GM19438 (cell line): ENCODE data around the gene ARMH4.
A peak's percentile ranks its signal among the peaks of the same experiment; 100 is the strongest.

Source experiments
- ATAC-seq: cut with Tn5 transposase; IDR thresholded peaks from one replicate; pipeline ENCODE4 v1.9.1; 2021; ENCODE audit warnings: low read depth; ENCODE audit not compliant: unreplicated experiment

ARMH4 gene

DNA sequence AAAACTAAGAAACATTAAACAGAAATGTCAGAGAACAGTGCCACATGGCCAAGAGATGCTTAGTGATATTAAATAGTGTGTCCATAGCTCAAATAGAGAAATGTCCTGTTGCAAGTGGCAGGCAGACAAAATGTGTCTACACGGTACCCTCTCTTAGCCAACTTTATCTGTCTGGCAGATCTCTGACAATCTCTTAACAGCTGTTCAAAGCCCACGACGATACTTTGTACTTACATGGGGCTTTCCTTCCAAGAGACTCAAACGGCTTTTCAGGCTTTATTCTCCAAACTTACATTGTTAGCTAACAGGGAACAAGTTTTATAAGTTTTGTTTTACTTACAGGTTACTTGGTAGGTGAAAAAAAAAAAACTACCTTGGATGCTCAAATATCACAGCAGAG is 45.6 kb downstream of the ARMH4 start:
- ATAC-seq = no peak

DNA sequence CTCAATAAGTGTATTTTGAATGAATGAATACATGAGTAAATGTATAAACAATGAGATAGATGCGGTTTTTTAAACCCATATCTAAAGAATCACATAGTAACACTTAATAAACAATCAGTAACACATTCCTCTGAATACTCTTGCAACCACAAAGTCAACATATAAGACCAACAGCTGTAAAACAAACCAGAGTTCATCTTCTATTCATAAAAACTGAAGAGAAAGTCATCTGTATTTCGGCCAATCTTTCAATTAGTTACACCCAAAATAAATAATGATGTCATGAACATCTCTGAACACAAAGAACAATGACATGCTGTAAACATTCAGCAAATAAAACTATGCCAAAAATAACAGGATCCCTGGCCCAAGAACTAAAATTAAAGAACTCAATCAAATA is 47.2 kb downstream of the ARMH4 start:
- no peak for ATAC-seq

DNA sequence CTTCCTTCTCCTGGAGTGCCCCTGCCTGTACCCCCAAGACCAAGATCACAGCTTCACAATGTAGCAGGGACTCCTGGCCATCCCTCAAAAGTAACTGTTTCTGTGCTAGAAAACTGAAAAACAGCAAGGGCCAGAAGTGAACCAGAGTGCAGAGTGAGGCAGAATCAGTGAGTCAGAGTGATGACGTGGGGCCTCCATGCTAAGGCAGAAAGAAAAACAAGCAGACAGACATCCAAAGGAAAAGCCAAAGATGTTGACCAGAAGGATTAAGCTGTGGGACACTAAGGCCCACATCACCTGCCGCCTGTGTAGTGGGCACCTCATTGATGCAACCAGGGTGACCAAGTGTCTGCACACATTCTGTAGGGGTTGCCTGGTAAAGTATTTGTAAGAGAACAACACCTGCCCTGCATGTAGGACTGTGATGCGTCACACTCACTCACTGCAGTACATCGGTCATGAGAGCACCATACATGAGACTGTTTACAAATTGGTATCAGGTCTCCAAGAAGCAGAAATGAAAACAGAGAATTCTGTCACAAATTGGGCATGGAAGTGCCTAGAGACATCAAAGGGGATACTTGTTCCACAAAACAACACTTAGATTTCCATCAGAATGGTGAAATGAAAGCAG is 51.2 kb downstream of the ARMH4 start:
- no peak for ATAC-seq

DNA sequence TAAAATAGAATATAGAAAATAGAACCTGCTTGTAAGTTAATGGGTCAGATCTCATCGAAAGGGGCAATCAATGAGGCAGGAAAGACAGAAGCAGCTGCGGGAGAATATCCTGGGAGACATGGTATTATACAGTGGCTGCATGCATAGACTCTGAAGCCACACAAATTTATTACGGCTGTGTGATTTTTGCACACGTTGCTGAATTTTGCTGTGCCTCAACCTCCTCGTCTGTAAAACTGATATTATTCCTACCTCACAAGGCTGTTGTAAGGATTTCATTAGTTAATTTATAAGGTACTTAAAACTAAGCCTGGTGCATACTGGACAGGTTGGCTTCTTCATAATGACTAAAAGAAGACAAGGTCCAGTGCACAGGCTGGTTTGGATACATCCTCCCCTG is 52.3 kb downstream of the ARMH4 start:
- ATAC-seq = no peak

DNA sequence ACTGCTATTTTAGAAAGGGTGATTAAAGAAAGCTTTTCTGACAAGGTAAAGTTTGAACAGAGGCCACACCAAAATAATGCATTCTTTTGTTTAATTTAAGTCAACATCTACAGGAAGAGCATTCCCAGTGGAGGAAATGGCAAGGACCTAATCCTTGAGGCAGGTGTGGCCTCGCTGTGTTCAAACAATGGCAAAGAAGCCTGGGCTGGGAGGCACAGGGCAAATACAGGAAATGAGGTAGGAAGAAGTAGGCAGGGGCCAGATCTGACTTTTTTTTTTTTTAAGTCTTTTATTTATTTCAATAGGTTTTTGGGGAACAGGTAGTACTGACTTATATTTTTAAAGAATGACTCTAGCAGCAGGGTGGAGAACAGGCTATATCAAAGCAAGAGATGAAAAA is 53.5 kb downstream of the ARMH4 start:
- no peak for ATAC-seq

DNA sequence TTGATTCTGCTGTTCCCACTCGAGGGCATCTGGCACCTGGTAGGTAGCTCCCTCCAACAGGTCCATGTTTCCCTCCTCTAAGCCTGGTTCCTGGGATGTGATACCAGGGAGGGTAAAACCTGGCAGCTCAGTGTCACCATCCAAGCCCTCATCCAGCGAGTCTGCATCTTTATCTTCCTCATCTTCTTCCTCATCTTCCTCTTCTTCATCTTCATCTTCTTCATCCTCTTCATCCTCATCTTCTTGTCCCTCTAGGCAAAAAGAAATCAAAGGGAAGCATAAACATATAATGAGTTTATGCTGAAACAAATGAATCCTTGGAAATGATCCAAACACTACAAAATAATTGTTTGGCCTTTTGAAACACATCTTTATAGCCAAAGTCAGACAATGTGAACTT is 55.3 kb downstream of the ARMH4 start:
- no peak for ATAC-seq

DNA sequence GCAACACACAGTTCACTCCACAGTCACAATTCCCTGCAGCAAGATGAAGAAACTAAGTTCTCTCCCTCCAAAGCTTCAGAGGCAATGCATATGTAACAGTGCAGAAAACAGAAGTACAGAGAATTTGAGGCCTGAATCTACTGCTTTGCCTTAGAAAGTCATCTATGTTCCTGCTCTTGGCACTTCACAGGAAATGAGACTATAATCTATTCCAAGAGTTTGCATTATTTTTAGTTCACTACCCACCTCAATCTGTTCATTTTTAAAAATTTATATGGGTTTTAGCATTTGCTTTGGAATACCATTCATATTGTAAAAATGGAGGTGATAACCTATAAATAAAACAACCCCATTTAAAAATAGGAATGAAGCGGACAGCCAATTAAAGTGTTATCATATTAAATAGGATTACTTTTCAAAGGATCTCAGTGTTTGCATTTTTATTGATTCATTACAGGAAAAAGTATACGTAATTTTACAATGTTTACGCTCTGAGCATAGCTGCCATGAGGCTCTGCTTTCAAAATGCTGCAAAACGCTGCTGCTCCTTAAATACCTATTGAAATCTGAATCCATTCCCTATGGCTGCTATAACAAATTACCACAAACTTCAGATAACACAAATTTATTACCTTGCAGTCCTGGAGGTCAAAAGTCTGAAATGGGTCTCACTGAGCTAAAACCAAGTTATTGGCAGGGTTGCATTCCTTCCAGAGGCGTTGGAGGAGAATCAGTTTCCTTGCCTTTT is 60.0 kb downstream of the ARMH4 start:
- ATAC-seq = no peak

DNA sequence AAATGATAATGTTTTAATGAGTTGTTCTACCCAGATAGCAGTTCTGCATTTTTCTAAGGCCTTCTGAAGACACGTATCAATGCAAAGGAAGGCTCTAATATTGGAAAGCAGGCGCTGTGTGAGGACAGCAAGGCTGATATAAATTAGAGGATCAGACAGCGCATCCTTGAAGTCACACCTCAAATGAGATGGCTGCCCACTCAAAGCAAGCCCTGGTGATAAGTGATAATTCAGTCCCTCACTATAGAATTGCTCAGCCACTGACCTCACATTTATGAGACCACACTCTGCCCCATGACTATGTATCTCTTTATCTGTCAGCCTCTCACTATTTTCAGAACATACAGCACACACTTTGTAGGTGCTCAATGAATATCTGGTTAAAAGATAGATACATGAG is 62.4 kb downstream of the ARMH4 start:
- ATAC-seq = no peak

DNA sequence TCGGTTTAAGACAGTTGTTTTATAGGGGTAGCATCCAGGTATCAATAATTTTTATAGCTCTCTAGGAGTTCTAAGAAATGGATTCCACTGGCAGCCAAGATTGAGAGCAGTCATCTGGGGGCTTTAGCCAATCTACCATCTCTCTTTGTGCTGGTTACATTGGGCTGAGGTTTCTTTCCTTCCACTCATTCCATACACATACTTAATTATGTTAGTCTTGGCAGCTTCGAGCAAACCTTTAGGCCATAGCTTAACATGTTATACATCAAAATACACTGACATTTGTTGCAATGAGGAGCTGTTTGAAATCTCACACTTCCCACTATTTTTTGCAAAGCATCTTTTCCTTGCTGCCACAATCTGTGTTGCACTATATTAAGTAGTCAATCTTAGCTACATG is 63.1 kb downstream of the ARMH4 start:
- ATAC-seq = no peak

DNA sequence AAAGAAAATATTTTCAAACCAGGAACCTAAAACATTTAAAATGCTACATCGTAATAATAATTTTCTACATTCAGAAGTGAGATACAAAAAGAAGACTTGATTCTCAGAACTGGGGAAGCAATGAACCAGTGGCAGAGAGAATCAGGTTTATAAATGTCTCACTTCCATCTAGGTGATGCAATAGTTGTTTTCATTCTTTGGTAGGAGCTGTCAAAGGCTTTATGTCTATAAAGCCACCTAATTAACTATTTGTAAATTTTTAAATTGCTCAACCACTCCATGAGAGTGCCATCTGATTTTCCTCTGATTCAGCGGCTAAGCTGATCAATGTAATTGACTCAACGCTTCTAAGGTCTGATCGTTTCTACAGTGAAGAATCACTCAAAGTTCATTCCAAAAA is 66.1 kb downstream of the ARMH4 start:
- no peak for ATAC-seq

DNA sequence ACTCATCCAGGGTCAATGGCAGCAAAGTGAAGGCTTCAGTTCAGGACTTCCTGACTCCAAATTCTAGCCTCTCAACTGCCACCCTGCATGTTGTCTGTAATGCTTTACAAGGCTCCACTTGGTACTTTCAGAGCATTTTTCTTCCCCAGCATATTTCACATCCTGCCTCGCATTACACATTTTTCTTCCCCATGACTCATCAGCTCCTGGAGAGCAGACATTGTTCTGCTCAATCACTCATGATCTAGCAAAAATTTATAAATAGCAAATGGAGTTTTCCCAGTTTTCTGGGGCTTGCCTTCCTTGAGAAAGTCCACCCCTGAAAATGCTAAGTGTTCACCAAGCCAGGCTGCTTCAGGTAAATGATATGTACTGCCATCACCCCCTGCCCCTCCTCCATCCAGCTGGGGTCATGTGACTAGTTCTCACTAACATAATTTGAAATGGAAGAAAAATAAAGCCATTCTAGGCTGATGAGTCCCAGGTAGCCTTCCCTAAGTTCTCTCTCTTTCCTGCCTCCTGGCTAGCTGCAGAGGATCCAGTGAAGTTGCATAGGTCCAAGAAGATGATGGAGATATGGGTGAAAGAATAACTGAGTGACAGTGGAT is 69.4 kb downstream of the ARMH4 start:
- no peak for ATAC-seq

DNA sequence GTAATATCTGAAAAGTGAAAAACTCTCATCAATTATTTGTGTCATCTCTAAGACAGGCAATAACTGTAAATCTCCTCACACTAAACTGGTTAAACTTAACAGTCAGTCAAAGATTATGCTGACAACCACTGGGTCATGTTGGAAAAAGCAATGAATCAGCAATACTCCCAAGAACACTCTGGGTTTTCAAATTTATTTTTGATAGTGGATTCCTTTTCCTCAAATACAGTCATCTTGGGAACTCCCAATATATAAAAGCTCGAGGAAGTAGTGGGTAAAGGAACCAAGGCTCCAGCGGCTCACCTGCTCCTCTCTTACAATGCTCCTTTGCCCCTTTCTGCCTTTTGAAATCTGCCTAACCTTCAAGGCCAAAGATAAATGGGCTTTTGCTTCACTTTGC is 70.0 kb downstream of the ARMH4 start:
- no peak for ATAC-seq

DNA sequence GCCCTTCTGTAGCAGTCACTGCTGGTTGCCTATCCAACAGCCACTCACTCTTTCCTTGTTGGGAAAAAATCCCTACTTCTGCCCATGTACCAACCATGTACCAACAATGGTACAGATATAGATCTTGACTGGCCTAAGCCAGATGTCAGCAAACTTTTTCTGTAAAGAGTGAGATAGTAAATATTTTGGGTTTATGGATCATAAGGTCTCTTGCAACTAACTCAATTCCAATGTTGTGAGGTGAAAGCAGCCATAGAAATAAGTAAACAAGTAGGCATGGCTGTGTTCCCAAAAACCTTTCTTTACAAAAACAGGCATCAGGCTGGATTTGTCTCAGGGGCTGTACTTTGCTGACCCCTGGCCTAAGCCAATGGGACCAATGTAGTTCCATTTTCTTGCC is 73.5 kb downstream of the ARMH4 start:
- ATAC-seq = no peak

DNA sequence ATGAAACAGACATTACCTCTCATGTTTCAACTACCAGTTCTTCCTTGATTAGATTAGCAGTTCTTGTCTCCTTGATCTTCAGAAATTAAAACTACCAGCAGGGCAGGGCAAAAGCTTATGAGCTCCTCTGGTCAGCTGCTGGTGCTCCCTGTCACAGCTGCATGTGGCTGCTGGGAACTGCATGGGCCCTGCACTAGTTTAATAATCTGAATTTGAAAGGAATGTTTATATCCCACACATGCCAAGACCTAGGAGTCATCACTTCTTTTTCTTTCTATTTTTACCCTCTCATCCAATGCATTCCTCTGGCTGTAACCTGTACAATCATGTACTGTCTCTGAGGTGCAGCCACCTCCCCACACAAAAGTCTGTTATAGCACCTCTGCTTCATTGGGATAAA is 73.9 kb downstream of the ARMH4 start:
- no peak for ATAC-seq

DNA sequence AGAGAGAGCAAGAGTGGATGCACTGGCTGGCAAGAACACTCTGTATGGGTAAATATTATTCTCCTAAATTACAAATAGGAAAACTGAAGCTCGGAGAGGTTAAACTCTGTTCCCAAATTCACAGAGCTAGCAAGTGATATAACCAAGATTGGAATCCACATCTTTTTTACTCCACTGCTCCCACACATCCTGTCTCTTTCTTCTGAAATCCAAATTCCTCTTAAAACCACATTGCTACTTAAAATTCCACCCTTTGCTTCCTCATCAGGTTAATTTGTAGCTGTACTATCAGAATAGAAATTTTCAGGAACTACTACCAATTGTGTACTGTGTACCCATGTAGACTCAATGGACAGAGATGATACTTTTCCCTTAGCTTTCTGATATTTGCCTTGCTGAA is 74.4 kb downstream of the ARMH4 start:
- no peak for ATAC-seq

DNA sequence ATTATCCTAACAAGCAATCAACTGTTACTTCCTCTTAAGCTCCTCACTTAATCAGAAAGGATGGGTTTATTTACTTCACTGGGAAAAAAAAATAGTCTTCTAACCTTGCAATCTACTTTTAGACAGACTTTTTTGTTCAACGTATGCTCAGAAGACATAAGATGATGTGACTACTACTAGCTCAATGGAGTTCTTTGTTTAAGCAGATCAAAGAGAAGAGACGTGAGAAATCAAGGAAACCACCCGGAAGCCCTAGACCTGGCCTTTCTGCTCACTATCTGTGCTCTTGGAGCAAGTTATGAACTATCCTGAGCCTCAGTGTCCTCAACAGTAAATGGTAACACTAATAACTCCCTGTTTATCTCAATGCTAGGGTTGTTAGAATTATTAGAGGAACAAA is 78.5 kb downstream of the ARMH4 start:
- no peak for ATAC-seq

DNA sequence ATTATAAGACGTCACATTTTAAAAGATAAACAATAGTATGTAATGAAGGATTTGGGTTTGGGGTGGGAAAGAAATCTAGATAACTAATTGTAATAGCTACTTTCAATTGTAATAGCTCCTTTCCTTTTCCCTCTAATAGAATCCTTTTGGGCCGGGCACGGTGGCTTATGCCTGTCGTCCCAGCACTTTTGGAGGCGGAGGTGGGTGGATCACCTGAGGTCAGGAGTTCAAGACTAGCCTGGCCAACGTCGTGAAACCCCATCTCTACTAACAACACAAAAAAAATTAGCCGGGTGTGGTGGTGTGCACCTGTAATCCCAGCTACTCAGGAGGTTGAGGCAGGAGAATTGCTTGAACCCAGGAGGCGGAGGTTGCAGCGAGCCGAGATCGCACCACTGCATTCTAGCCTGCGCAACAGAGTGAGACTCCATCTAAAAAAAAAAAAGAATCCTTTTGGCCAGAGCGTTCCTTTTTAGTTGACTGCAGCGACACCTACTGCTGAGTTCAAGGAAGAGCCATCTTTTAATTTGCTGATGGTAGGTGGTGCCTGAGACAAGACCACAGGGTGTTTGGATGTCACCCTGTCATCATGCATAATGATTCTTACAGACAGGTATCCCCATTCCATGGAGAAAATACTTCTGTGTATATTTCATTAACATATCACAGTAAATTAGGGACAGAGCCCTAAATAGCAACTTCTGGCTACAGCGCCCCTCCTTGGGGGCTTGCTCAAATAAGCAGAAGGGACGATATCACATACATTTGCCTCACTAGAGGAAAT is 79.5 kb downstream of the ARMH4 start:
- peak; percentile 75 for ATAC-seq

DNA sequence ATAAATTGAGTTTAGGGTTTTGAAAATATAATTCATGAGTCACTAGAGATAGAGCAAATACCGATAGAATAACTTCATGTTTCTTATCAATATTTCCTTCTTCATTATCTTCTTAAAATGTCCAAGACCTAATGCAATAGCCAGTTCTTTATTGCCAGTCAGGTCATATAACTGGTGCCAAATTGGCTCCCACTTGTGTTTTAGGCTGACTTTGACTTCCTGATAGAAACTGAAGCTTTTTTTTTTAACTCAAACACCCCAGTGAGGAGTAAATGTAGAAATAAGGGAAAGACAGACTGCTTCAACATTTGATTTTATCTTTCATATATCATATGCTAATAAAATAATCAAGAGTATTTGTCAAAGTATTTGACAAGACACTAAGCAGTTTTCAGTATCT is 80.7 kb downstream of the ARMH4 start:
- ATAC-seq = no peak

DNA sequence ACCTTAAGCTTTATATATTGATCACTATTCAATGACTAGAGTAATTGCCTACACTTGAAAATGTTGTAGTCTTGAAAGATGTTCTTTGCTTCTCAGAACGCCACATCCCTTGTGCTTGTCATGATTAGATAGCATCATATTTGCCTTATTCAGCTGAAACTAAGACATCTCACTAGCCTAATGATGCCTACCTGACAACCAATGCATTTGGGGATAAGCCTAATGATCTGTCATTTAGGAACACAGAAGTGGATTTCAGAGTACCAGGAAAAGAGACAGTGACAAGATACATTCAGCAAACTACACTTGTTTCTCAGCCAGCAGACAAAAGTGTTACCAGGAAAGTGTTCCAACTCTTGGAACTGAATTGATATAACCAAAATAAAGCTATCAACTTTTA is 83.7 kb downstream of the ARMH4 start:
- ATAC-seq = no peak

DNA sequence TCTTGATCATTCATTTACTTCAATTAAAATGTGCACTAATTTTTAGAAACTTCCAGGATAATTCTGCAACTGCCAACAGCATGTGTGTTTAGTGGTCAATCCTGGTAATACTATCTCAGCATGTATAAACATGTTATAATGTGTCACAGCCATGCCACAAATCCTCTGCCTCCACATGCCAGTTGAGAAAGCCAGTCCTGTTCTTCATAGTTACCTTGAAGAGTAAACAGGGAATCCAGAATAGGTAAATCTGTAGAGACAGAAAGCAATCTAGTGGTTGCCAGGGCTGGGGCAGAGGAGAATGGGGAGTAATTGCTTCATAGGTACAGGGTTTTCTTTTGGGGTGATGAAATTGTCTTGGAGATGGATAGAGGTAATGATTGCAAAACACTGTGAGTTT is 85.9 kb downstream of the ARMH4 start:
- ATAC-seq = no peak

DNA sequence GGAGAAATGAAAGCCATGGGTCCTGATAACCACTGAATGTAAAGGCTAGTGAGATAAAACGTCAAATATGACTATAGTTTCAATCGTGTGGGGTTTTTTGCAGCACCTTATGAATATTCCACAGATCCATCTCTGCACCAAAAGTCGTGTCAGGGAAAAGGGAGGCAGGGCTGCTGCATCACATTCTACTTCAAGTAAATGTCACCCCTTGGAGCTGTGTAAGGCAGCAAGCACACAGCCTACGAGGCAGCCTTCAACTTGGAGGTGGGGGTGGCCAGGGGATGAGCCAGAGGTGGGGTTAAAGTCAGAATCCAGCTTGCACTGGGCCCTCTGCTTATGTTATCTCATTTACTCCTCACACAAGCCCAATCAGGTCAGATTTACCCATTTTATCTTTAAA is 90.4 kb downstream of the ARMH4 start:
- no peak for ATAC-seq
